Activated CD8-positive, alpha-beta memory T cell treated with anti-CD3 and anti-CD28 coated beads, Interleukin-2, amount 50 U/mL, for 24 hours (primary cell): ENCODE data around the gene TECPR2.

Experiments
- DNase-seq: peaks from one replicate; pipeline ENCODE4 v3.0.0-alpha.2; 2020; ENCODE audit errors: extremely low read depth

Gene TECPR2

GRCh38 chr14:102426796-102427195 lies 64.1 kb downstream of the TECPR2 start:
- no peak for DNase-seq

DNA sequence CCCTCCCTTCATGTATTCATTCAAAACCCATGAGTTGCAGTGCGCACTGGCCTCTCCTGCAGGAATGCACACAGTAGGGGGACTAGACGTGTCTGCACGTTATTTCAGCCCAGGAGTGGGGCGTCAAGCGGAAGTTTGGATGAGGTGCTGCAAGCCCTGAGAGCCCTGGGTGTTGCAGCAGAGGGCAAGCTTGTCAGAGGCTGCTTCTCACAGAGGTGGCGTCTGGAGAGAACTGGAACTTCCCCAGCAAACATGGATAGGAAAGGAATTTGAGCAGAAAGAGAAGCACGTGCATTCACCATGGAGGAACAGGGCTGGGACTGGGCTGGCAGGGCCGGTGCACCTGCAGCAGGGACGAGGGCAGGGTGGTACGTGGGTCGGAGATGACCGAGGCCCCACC lies 64.9 kb downstream of the TECPR2 start:
- no peak for DNase-seq

- no peak for DNase-seq
Measured at GRCh38 chr14:102430212-102430908, 67.6 kb downstream of the TECPR2 start.

- no peak for DNase-seq
Measured at GRCh38 chr14:102431751-102432150, 69.0 kb downstream of the TECPR2 start.

DNA sequence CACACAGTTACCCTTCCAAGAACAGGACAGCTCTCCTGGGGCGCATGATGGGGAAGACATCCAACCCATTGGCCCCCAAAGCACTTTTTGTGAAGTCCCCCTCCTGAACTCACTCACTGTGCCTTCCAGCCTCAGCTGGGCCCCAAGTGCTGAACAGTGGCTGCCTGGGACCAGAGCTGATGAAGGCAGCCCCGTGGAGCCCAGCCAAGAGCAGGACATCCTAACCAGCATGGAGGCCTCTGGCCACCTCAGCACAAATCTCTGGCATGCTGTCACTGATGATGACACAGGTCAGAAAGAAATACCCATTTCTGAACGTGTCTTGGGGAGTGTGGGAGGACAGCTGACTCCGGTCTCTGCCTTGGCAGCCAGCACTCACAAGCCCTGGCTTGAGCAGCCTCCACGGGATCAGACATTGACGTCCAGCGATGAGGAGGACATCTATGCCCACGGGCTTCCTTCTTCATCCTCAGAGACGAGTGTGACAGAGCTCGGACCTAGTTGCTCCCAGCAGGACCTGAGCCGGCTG lies 72.0 kb downstream of the TECPR2 start:
- no peak for DNase-seq

- peak; percentile 18 for DNase-seq
Measured at GRCh38 chr14:102437997-102438915, 75.5 kb downstream of the TECPR2 start.

GRCh38 chr14:102439556-102439955 lies 76.8 kb downstream of the TECPR2 start:
- no peak for DNase-seq

- no peak for DNase-seq
Measured at GRCh38 chr14:102440392-102440791, 77.7 kb downstream of the TECPR2 start.

GRCh38 chr14:102442241-102443211 lies 79.8 kb downstream of the TECPR2 start:
- DNase-seq: no peak

DNA sequence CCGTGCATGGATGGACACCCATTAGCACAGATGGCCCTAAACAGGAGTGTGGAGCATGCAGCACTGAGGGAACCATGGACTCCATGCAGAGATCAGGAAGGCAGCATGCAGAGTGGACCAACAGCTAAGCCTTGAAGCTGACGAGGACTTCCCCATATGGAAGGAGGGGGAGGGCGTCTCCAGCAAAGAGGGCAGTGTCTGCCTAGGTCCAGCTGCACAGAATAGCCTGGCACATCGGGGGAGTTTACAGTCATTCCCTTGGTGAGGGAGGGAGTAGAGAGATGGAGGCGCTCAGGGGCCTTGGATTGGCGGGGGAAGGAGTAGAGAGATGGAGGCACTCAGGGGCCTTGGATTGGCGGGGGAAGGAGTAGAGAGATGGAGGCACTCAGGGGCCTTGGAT lies 82.3 kb downstream of the TECPR2 start:
- DNase-seq: no peak

DNA sequence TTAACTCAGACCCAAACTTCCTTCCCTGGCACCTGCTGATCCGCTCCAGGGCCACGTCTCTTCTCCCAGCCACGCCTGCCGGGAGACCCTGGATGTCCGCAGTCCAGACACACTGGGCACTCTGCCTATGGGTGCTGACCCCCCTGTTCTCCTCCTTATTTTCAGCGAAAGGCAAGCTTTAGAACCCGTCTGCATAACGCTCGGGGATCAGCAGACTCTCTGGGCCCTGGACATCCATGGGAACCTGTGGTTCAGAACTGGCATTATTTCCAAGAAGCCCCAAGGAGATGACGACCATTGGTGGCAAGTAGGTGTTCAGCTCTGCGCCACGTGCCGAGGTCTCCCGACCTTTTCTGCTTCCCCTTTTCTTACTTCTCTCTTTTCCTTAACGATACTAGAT lies 82.9 kb downstream of the TECPR2 start:
- DNase-seq: no peak

GRCh38 chr14:102450206-102451063 lies 87.7 kb downstream of the TECPR2 start:
- DNase-seq: no peak

DNA sequence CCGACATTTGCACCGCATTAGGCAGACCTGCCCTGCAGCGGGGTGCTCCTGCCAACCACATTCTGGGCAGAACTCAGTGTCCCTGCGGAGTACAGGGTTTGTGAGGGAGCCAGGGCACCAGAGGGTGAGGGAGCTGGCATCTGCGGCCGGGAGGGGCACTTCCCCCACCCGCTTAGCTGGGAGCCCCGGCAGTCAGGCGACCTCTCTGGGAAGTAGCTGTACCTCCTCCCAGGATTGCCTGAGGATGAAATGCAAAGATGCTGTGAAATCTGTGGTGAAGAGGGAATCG lies 88.3 kb downstream of the TECPR2 start:
- DNase-seq: no peak

DNA sequence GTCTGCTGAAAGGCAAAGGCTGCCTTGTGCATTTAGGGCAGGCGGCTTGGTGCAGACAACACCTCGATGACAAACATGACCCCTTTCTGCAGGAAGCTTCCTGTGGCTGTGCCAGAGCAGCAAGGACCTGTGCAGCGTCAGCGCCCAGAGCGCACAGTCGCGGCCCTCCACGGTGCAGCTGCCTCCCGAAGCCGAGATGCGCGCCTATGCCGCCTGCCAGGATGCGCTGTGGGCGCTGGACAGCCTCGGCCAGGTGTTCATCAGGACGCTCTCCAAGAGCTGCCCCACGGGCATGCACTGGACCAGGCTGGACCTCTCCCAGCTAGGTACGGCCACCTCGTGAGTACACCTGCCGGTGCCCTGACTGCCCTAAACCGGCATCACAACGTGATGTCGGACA lies 89.6 kb downstream of the TECPR2 start:
- DNase-seq: no peak

DNA sequence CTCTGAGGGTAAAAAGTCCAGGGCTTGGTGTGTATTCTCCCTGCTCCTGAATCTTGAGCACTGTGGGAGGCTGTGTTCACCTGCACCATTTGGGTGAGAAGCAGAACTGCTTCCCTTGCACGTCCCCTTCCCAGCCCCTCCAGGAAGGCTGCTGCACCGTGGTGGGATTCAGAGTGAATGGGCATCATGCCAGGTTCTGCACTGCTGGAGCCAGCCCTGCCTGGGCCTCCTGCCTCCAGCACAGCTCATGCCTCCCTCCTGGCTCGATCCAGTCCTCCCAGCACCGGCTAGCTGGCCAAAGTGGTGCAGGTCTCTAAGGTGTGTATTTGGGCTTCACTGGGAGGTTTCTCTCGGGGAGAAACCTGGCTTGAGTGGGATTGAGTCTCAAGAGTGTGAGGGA lies 92.0 kb downstream of the TECPR2 start:
- no peak for DNase-seq

DNA sequence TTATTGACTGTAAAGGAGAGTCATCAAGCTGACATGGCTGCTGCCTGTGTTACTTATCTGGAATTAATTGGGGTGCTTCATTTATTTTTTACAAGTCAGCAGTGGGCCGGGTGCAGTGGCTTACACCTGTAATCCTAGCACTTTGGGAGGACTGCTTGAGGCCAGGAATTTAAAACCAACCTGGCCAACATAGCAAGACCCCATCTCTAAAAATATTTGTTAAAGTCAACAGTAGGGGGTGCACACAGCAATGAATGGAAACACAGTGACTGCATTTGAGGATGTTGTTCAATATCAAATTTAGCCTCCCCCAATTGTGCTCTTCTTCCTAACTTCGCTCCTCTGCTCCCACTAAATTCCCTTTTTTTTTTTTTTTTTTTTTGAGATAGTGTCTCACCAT lies 94.8 kb downstream of the TECPR2 start:
- no peak for DNase-seq

DNA sequence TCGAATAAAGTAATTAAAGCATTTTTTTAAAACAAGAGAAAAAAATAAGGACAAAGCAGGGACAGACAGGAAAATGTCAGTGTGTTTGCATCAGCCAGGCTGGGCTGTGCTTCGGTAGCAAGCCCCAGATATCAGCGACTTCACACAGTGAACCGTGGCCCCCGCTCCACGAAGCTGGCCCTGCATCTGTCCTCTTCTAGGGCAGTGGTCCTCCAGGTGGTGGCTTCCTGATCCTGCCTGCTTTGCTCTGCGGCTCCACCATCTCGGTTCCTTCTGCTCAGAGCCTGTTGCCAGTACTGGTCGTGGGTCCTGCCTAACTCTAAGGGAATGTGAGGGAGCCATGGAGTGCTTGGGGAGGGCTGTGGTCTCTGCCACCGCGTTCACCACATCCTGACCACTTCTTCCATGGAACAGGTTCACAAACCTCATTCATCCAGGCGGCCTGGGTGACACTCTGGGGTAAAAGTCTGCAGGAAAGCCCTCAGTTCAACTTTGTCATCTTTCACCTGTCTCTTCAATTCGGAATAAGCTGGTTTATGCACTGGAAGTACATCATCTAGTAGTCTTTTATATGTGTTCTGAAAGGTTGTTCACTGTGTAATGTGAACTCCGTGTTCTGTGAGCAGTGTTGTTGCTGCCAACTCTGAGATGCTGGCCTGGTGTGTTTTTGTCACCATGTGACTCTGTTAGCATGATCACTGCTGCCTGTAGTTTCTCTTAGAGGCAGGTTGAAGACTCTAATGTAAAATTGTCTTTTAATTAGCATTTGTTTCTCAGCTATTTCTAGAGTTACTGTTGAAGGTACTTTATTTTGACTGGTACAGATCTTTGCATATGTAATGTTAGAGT lies 99.0 kb downstream of the TECPR2 start:
- DNase-seq: no peak

- no peak for DNase-seq
Measured at GRCh38 chr14:102462391-102462790, 99.7 kb downstream of the TECPR2 start.

- DNase-seq: no peak
Measured at GRCh38 chr14:102464006-102464405, 101.3 kb downstream of the TECPR2 start.

GRCh38 chr14:102464846-102465341 lies 102.2 kb downstream of the TECPR2 start:
- DNase-seq: no peak
